HepG2 (cell line): ENCODE data around the gene COBLL1. TPM values are rescaled to one million over a fixed set of nuclear protein-coding genes. Genes with fewer than 3 reads are reported as not detected.

Experiments
- CBFB ChIP-seq: sonication (generic); formaldehyde crosslinking; IDR thresholded peaks from 2 replicates; pipeline ENCODE4 v1.4.0; 2020; ENCODE audit warnings: missing genetic modification reagents
- IRF2 ChIP-seq: IDR thresholded peaks from 2 replicates; pipeline ENCODE4 v1.6.1; 2018; ENCODE audit warnings: missing genetic modification reagents, missing compliant biosample characterization
- KAT8 ChIP-seq: IDR thresholded peaks from 2 replicates; pipeline ENCODE4 v1.6.1; 2016; ENCODE audit warnings: missing genetic modification reagents, missing compliant biosample characterization
- KLF16 ChIP-seq, 2 experiments: sonication (generic) in 1 of 2; formaldehyde crosslinking in 1 of 2; IDR thresholded peaks; 2 replicates each; pipeline versions ENCODE4 v1.6.1 to v1.8.0; 2016 to 2023; ENCODE audit warnings: missing genetic modification reagents in 2 of 2, missing compliant biosample characterization in 1 of 2
- KLF6 ChIP-seq: IDR thresholded peaks from 2 replicates; pipeline ENCODE4 v1.8.0; 2016; ENCODE audit warnings: missing biosample characterization, missing genetic modification reagents
- KMT2A ChIP-seq: sonication (generic); formaldehyde crosslinking; IDR thresholded peaks from 2 replicates; pipeline ENCODE4 v1.4.0; 2020; ENCODE audit warnings: missing genetic modification reagents
- NCOA1 ChIP-seq: sonication (generic); formaldehyde crosslinking; IDR thresholded peaks from 2 replicates; pipeline ENCODE4 v1.9.0; 2021; ENCODE audit warnings: missing genetic modification reagents
- NFRKB ChIP-seq: fragments of 450-650 bp; IDR thresholded peaks from 2 replicates; pipeline ENCODE4 v1.6.1; 2017
- NKX3-1 ChIP-seq: sonication (generic); formaldehyde crosslinking; IDR thresholded peaks from 2 replicates; pipeline ENCODE4 v1.5.0; 2020; ENCODE audit warnings: missing genetic modification reagents
- NR2F2 ChIP-seq: IDR thresholded peaks from 2 replicates; pipeline ENCODE4 v1.6.1; 2012; ENCODE audit warnings: low read depth, inconsistent platforms, borderline replicate concordance
- RNF2 ChIP-seq: fragments of 450-650 bp; conservative IDR thresholded peaks from 2 replicates; pipeline ENCODE4 v1.6.1; 2016; ENCODE audit warnings: low read depth
- SAFB2 ChIP-seq: sonication (generic); formaldehyde crosslinking; IDR thresholded peaks from 2 replicates; pipeline ENCODE4 v1.5.1; 2020; ENCODE audit warnings: missing genetic modification reagents, low read depth, mild to moderate bottlenecking, borderline replicate concordance
- SATB2 ChIP-seq: sonication (generic); formaldehyde crosslinking; IDR thresholded peaks from 2 replicates; pipeline ENCODE4 v1.5.0; 2020; ENCODE audit warnings: missing genetic modification reagents
- SOX5 ChIP-seq: IDR thresholded peaks from 2 replicates; pipeline ENCODE4 v1.6.1; 2016; ENCODE audit warnings: borderline replicate concordance
- U2AF2 ChIP-seq: fragments of 200-400 bp; formaldehyde crosslinking; IDR thresholded peaks from 2 replicates; pipeline ENCODE4 v1.6.1; 2017; ENCODE audit warnings: low read depth, mild to moderate bottlenecking, low read length
- ZFX ChIP-seq: sonication (generic); formaldehyde crosslinking; IDR thresholded peaks from 2 replicates; pipeline ENCODE4 v1.4.0; 2020; ENCODE audit warnings: mild to moderate bottlenecking, low read depth, missing genetic modification reagents, moderate library complexity
- ZMYM2 ChIP-seq: sonication (generic); formaldehyde crosslinking; IDR thresholded peaks from 2 replicates; pipeline ENCODE4 v1.8.0; 2022; ENCODE audit warnings: mild to moderate bottlenecking, missing genetic modification reagents
- ZMYM3 ChIP-seq: sonication (generic); formaldehyde crosslinking; IDR thresholded peaks from 2 replicates; pipeline ENCODE4 v1.5.1; 2020; ENCODE audit warnings: mild to moderate bottlenecking, missing genetic modification reagents
- ZNF230 ChIP-seq: sonication (generic); formaldehyde crosslinking; IDR thresholded peaks from 2 replicates; pipeline ENCODE4 v1.4.0; 2020; ENCODE audit warnings: mild to moderate bottlenecking, missing genetic modification reagents
- ZNF446 ChIP-seq: sonication (generic); formaldehyde crosslinking; IDR thresholded peaks from 2 replicates; pipeline ENCODE4 v1.5.0; 2020; ENCODE audit warnings: mild to moderate bottlenecking, missing genetic modification reagents
- ZNF546 ChIP-seq: sonication (generic); formaldehyde crosslinking; conservative IDR thresholded peaks from 2 replicates; pipeline ENCODE4 v1.8.1; 2023; ENCODE audit warnings: mild to moderate bottlenecking, missing genetic modification reagents
- ZNF558 ChIP-seq: sonication (generic); formaldehyde crosslinking; IDR thresholded peaks from 2 replicates; pipeline ENCODE4 v1.9.0; 2022; ENCODE audit warnings: mild to moderate bottlenecking, missing genetic modification reagents, borderline replicate concordance
- ZNF703 ChIP-seq: sonication (generic); formaldehyde crosslinking; IDR thresholded peaks from 2 replicates; pipeline ENCODE4 v1.5.1; 2020; ENCODE audit warnings: missing genetic modification reagents, mild to moderate bottlenecking, moderate library complexity, borderline replicate concordance
- polyA plus RNA-seq, 8 experiments: library from polyadenylated mRNA; depleted of rRNA in 3 of 8; stranded (reverse) in 7 of 8; unstranded in 1 of 8; fragments of >200 nt; fragmentation: Illumina TruSeq in 4 of 8; extraction: Trizol in 4 of 8; gene quantifications; 2 replicates each; pipeline versions ENCODE4 v1.2.1 to v1.2.3, GENCODE V29; 2011 to 2016; ENCODE audit warnings: low read depth in 4 of 8, missing spikeins in 1 of 8, mixed read lengths in 1 of 8; ENCODE audit not compliant: insufficient read depth in 1 of 8
- total RNA-seq, 5 experiments: library from RNA; depleted of rRNA; stranded (reverse); fragments of >200 nt; fragmentation: Illumina TruSeq; extraction: Trizol; gene quantifications; 2 replicates each; pipeline ENCODE4 v1.2.3, GENCODE V29; 2016; ENCODE audit warnings: low read depth in 1 of 5
- TF ChIP-seq, protein P1 (sequence below): sonication (generic); formaldehyde crosslinking; conservative IDR thresholded peaks from 2 replicates; pipeline ENCODE4 v1.8.1; 2023; ENCODE audit warnings: missing genetic modification reagents
- TF ChIP-seq, protein P2 (sequence below): sonication (generic); formaldehyde crosslinking; IDR thresholded peaks from 2 replicates; pipeline ENCODE4 v1.4.0; 2020; ENCODE audit warnings: low read depth, mild to moderate bottlenecking, missing genetic modification reagents
- TF ChIP-seq, protein P3 (sequence below), 2 experiments: fragments of 450-650 bp in 1 of 2; sonication (generic) in 1 of 2; formaldehyde crosslinking; IDR thresholded peaks; 2 replicates each; pipeline versions ENCODE4 v1.5.0 to v1.8.0; 2020 to 2022; ENCODE audit warnings: mild to moderate bottlenecking in 1 of 2, missing genetic modification reagents in 1 of 2
- TF ChIP-seq, protein P4 (sequence below): IDR thresholded peaks from 2 replicates; pipeline ENCODE4 v1.6.1; 2016; ENCODE audit warnings: low read depth

The COBLL1 gene
- total and polyA plus RNA-seq, 2 of the 13 experiments (the other 11 are each of a cell fraction or from before 2014, with no cell fraction given), result 32.6 to 86.8 TPM

DNA sequence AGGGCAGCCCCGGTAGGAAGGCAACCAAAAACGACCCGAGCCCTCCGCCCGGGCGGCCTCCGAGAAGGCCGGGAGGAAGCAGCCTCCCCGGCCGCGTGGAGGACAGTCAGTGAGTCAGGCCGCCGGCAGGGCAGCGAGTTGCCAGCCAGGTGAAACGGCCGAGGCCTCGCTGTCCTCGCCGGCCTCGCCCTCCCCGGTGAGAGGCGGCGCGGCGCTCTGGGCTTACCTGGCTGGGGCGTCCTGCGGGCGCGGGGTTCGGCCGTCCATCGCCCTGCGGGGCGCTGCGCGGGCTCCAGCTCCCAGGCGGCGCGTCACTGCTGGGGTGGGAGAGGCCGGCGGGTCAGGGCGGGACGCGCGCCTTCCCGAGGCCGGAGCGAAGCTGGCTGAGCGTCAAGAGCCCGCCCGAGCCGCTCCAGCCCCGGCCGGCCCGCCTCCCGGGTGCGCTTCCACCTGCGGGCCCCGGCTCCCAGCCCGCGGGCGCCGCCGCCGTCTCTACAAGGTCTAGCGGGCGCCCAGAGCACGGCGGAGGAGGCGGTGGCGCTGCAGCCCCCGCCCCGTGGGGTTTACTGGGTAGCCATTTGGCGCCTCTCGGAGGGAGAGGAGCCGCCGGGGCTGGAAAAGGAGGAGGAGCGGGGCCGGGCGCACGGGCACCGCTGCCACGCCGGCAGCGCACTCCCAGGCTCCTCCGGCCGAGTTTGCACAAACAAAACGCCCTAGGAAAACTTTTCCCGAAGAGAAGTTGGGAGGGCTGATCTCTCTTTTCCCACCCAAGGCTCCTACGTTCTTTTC, 499 bp downstream of the COBLL1 start (continued):
- TF ChIP-seq KLF16 (CRISPR knock-in tag; IDR thresholded peaks at IDR 0.05) (no peak; a peak in 1 of 4 replicates), ZNF230 (CRISPR knock-in tag) (no peak), IRF2 (CRISPR knock-in tag) (0 out of 2 replicates have a peak, but pooled peaks have one; percentile 38), KLF6 (CRISPR knock-in tag) (0 out of 2 replicates have a peak, but pooled peaks have one; percentile 41), SAFB2 (CRISPR knock-in tag) (no peak; the same call in 1 of the 2 replicates), ZFX (CRISPR knock-in tag) (peak; percentile 63), RNF2 (no peak), SATB2 (peak; percentile 69; the same call in 1 of the 2 replicates), KMT2A (peak; percentile 55; the same call in 1 of the 2 replicates), SOX5 (CRISPR knock-in tag) (no peak; the same call in 1 of the 2 replicates), NCOA1 (CRISPR knock-in tag) (peak; percentile 76; the same call in 1 of the 2 replicates), ZNF558 (CRISPR knock-in tag) (peak; percentile 12; the same call in 1 of the 2 replicates), NKX3-1 (CRISPR knock-in tag) (peak; percentile 60), ZNF446 (CRISPR knock-in tag) (peak; percentile 31; the same call in 1 of the 2 replicates), ZNF546 (CRISPR knock-in tag) (peak; percentile 58; the same call in 1 of the 2 replicates), KAT8 (peak; percentile 17; the same call in 1 of the 2 replicates), ZNF703 (CRISPR knock-in tag) (no peak), NR2F2 (0 out of 2 replicates have a peak, but pooled peaks have one; percentile 1), ZMYM2 (CRISPR knock-in tag) (no peak), ZMYM3 (0 out of 2 replicates have a peak, but pooled peaks have one; percentile 2), CBFB (CRISPR knock-in tag) (peak; percentile 12; the same call in 1 of the 2 replicates), U2AF2 (0 out of 2 replicates have a peak, but pooled peaks have one; percentile 71), NFRKB (no peak)
- TF ChIP-seq, protein P1, sequence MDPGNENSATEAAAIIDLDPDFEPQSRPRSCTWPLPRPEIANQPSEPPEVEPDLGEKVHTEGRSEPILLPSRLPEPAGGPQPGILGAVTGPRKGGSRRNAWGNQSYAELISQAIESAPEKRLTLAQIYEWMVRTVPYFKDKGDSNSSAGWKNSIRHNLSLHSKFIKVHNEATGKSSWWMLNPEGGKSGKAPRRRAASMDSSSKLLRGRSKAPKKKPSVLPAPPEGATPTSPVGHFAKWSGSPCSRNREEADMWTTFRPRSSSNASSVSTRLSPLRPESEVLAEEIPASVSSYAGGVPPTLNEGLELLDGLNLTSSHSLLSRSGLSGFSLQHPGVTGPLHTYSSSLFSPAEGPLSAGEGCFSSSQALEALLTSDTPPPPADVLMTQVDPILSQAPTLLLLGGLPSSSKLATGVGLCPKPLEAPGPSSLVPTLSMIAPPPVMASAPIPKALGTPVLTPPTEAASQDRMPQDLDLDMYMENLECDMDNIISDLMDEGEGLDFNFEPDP (CRISPR knock-in tag), result 0 out of 2 replicates have a peak, but pooled peaks have one; percentile 12
- TF ChIP-seq, protein P2, sequence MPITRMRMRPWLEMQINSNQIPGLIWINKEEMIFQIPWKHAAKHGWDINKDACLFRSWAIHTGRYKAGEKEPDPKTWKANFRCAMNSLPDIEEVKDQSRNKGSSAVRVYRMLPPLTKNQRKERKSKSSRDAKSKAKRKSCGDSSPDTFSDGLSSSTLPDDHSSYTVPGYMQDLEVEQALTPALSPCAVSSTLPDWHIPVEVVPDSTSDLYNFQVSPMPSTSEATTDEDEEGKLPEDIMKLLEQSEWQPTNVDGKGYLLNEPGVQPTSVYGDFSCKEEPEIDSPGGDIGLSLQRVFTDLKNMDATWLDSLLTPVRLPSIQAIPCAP (CRISPR knock-in tag), result no peak
- TF ChIP-seq, protein P3, sequence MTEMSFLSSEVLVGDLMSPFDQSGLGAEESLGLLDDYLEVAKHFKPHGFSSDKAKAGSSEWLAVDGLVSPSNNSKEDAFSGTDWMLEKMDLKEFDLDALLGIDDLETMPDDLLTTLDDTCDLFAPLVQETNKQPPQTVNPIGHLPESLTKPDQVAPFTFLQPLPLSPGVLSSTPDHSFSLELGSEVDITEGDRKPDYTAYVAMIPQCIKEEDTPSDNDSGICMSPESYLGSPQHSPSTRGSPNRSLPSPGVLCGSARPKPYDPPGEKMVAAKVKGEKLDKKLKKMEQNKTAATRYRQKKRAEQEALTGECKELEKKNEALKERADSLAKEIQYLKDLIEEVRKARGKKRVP (CRISPR knock-in tag; IDR thresholded peaks at IDR 0.05), result no peak
- TF ChIP-seq, protein P4, sequence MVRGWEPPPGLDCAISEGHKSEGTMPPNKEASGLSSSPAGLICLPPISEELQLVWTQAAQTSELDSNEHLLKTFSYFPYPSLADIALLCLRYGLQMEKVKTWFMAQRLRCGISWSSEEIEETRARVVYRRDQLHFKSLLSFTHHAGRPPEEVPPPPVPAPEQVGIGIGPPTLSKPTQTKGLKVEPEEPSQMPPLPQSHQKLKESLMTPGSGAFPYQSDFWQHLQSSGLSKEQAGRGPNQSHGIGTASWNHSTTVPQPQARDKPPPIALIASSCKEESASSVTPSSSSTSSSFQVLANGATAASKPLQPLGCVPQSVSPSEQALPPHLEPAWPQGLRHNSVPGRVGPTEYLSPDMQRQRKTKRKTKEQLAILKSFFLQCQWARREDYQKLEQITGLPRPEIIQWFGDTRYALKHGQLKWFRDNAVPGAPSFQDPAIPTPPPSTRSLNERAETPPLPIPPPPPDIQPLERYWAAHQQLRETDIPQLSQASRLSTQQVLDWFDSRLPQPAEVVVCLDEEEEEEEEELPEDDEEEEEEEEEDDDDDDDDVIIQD (CRISPR knock-in tag), result no peak
